Vagina (tissue), 2 donors: ENCODE data around the gene SLC38A2.

Experiments used
- CTCF ChIP-seq, 3 experiments: fragments of 450-650 bp in 2 of 3; fragments of 200-600 bp in 1 of 3; sonication (generic) in 1 of 3; IDR thresholded peaks; one replicate each; pipeline ENCODE4 v1.5.1; 2017 to 2019; ENCODE audit warnings: antibody characterized with exemption in 3 of 3, mild to moderate bottlenecking in 2 of 3, moderate library complexity in 2 of 3
- POLR2A ChIP-seq, 2 donors: fragments of 450-650 bp; IDR thresholded peaks; one replicate each; pipeline ENCODE4 v1.6.1; 2017; ENCODE audit warnings: antibody characterized with exemption in 2 of 2, mild to moderate bottlenecking in 2 of 2, moderate library complexity in 2 of 2
- POLR2AphosphoS5 ChIP-seq, 2 donors: sonication (generic); formaldehyde crosslinking; IDR thresholded peaks; one replicate each; pipeline ENCODE4 v1.9.0; 2017; ENCODE audit warnings: antibody characterized with exemption in 2 of 2, mild to moderate bottlenecking in 2 of 2, low read depth in 1 of 2; ENCODE audit not compliant: insufficient read depth in 1 of 2

GRCh38 chr12:46354802-46355199, 17.8 kb downstream of the SLC38A2 start:
- TF ChIP-seq CTCF (IDR thresholded peaks at IDR 0.05) (no peak), POLR2AphosphoS5 (IDR thresholded peaks at IDR 0.05; ENCODE audit: insufficient read depth in 1 of 2, low read depth in 1 of 2) (no peak), POLR2A (IDR thresholded peaks at IDR 0.05) (no peak)
